Vagina (tissue), 2 donors: ENCODE data around the gene C2CD5.

Experiments
- POLR2AphosphoS5 ChIP-seq, 2 donors: sonication (generic); formaldehyde crosslinking; IDR thresholded peaks; one replicate each; pipeline ENCODE4 v1.9.0; 2017; ENCODE audit warnings: antibody characterized with exemption in 2 of 2, mild to moderate bottlenecking in 2 of 2, low read depth in 1 of 2; ENCODE audit not compliant: insufficient read depth in 1 of 2
- TF ChIP-seq, protein P1 (sequence below), 3 experiments: fragments of 450-650 bp in 2 of 3; fragments of 200-600 bp in 1 of 3; sonication (generic) in 1 of 3; IDR thresholded peaks; one replicate each; pipeline ENCODE4 v1.5.1; 2017 to 2019; ENCODE audit warnings: antibody characterized with exemption in 3 of 3, mild to moderate bottlenecking in 2 of 3, moderate library complexity in 2 of 3

DNA sequence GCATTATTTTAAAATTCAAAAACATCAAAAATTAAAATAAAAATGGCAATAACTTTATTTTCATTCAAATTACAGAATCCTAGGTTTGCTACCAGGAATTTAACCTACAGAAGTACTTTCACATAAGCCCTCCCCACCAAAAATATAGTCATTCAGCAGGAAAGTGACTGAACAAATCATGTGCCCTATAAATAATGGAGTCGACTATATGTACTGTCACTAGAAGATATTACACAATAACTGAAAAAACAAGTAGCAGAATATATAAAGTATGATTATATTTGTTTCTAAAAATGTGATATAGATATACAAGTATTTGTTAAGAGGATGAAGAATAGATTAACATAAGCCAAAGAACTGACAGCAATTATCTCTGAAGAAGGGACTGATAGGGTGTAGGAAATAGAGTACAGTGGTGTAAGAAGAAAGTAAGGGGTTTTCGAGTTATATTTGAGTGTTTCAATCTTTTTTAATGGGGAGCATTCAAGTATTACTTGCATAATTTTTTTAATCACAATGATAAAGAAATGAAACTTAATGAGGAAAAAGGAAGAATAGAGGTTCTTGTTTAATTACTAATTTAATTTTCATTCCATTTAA, 7.9 kb downstream of the C2CD5 start:
- TF ChIP-seq, protein P1, sequence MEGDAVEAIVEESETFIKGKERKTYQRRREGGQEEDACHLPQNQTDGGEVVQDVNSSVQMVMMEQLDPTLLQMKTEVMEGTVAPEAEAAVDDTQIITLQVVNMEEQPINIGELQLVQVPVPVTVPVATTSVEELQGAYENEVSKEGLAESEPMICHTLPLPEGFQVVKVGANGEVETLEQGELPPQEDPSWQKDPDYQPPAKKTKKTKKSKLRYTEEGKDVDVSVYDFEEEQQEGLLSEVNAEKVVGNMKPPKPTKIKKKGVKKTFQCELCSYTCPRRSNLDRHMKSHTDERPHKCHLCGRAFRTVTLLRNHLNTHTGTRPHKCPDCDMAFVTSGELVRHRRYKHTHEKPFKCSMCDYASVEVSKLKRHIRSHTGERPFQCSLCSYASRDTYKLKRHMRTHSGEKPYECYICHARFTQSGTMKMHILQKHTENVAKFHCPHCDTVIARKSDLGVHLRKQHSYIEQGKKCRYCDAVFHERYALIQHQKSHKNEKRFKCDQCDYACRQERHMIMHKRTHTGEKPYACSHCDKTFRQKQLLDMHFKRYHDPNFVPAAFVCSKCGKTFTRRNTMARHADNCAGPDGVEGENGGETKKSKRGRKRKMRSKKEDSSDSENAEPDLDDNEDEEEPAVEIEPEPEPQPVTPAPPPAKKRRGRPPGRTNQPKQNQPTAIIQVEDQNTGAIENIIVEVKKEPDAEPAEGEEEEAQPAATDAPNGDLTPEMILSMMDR (IDR thresholded peaks at IDR 0.05) = no peak
- TF ChIP-seq POLR2AphosphoS5 (IDR thresholded peaks at IDR 0.05; ENCODE audit: insufficient read depth in 1 of 2, low read depth in 1 of 2) = no peak
